SK-N-SH treated with all-trans-retinoic acid at 6 μM for 48 hours (cell line): ENCODE measurements around the gene TOMM5.

Experiments
- ATAC-seq: fragments of 200-7000 bp; cut with Tn5 transposase; 3 replicates; pipeline ENCODE4 v1.9.1; 2020; ENCODE audit warnings: mild to moderate bottlenecking, moderate library complexity
- BACH2 ChIP-seq: fragments of 250-450 bp; sonication (Bioruptor Pico); IDR thresholded peaks from 2 replicates; pipeline ENCODE4 v1.9.0; 2021; ENCODE audit warnings: mild to moderate bottlenecking, borderline replicate concordance
- CREB5 ChIP-seq: fragments of 250-450 bp; sonication (Bioruptor Pico); IDR thresholded peaks from 2 replicates; pipeline ENCODE4 v1.5.1; 2020; ENCODE audit warnings: low read depth, mild to moderate bottlenecking, moderate library complexity
- CSDC2 ChIP-seq: fragments of 250-450 bp; sonication (Bioruptor Pico); IDR thresholded peaks from 2 replicates; pipeline ENCODE4 v1.5.0; 2020; ENCODE audit warnings: mild to moderate bottlenecking, moderate library complexity
- CSRNP3 ChIP-seq: fragments of 250-450 bp; sonication (Bioruptor Pico); IDR thresholded peaks from 2 replicates; pipeline ENCODE4 v1.5.1; 2021; ENCODE audit warnings: mild to moderate bottlenecking, moderate library complexity
- ESRRG ChIP-seq: fragments of 250-450 bp; sonication (Bioruptor Pico); IDR thresholded peaks from 2 replicates; pipeline ENCODE4 v1.6.1; 2021; ENCODE audit warnings: mild to moderate bottlenecking
- OSR1 ChIP-seq: fragments of 250-450 bp; sonication (Bioruptor Pico); IDR thresholded peaks from 2 replicates; pipeline ENCODE4 v1.8.0; 2022; ENCODE audit warnings: moderate library complexity, mild to moderate bottlenecking, inconsistent platforms
- PATZ1 ChIP-seq: fragments of 250-450 bp; sonication (Bioruptor Pico); IDR thresholded peaks from 2 replicates; pipeline ENCODE4 v1.8.0; 2020; ENCODE audit warnings: mild to moderate bottlenecking, moderate library complexity, borderline replicate concordance
- POU6F1 ChIP-seq: fragments of 250-450 bp; sonication (Bioruptor Pico); IDR thresholded peaks from 2 replicates; pipeline ENCODE4 v1.8.0; 2021; ENCODE audit warnings: low read depth, mild to moderate bottlenecking, moderate library complexity, borderline replicate concordance
- PPARA ChIP-seq: fragments of 250-450 bp; sonication (Bioruptor Pico); IDR thresholded peaks from 2 replicates; pipeline ENCODE4 v1.5.0; 2020; ENCODE audit warnings: mild to moderate bottlenecking, borderline replicate concordance
- RARB ChIP-seq: fragments of 250-450 bp; sonication (Bioruptor Pico); IDR thresholded peaks from 2 replicates; pipeline ENCODE4 v1.8.0; 2021; ENCODE audit warnings: mild to moderate bottlenecking, moderate library complexity
- SNAI2 ChIP-seq: fragments of 250-450 bp; sonication (Bioruptor Pico); IDR thresholded peaks from 2 replicates; pipeline ENCODE4 v1.5.0; 2020; ENCODE audit warnings: mild to moderate bottlenecking, moderate library complexity
- TCF4 ChIP-seq: fragments of 250-450 bp; sonication (Bioruptor Pico); IDR thresholded peaks from 2 replicates; pipeline ENCODE4 v1.8.0; 2021; ENCODE audit warnings: mild to moderate bottlenecking, moderate library complexity, borderline replicate concordance
- TOX ChIP-seq: fragments of 250-450 bp; sonication (Bioruptor Pico); IDR thresholded peaks from 2 replicates; pipeline ENCODE4 v1.8.0; 2021; ENCODE audit warnings: mild to moderate bottlenecking, moderate library complexity, borderline replicate concordance
- TSHZ2 ChIP-seq: fragments of 250-450 bp; sonication (Bioruptor Pico); IDR thresholded peaks from 2 replicates; pipeline ENCODE4 v1.5.0; 2020; ENCODE audit warnings: mild to moderate bottlenecking, moderate library complexity
- ZC3H10 ChIP-seq: fragments of 250-450 bp; sonication (Bioruptor Pico); IDR thresholded peaks from 2 replicates; pipeline ENCODE4 v1.5.1; 2021; ENCODE audit warnings: mild to moderate bottlenecking, moderate library complexity
- ZFP30 ChIP-seq: fragments of 450-650 bp; formaldehyde crosslinking; IDR thresholded peaks from 2 replicates; pipeline ENCODE4 v1.5.0; 2022; ENCODE audit warnings: mild to moderate bottlenecking, moderate library complexity
- ZNF565 ChIP-seq: fragments of 450-650 bp; formaldehyde crosslinking; conservative IDR thresholded peaks from 2 replicates; pipeline ENCODE4 v1.5.0; 2020; ENCODE audit warnings: low read depth, mild to moderate bottlenecking, moderate library complexity
- ZNF8 ChIP-seq: fragments of 450-650 bp; formaldehyde crosslinking; IDR thresholded peaks from 2 replicates; pipeline ENCODE4 v1.5.0; 2020; ENCODE audit warnings: mild to moderate bottlenecking, moderate library complexity

TOMM5 gene

GRCh38 chr9:37561682-37562081 lies 30.7 kb downstream of the TOMM5 start:
- no peak for ATAC-seq
- TF ChIP-seq PATZ1 (no peak), CSDC2 (CRISPR knock-in tag) (no peak), ZC3H10 (no peak)

- no peak for TF ChIP-seq POU6F1 (CRISPR knock-in tag)
- TF ChIP-seq ZNF565 (CRISPR knock-in tag) = no peak
- TF ChIP-seq RARB (CRISPR knock-in tag) = no peak
- no peak for TF ChIP-seq TOX
- no peak for TF ChIP-seq PPARA (CRISPR knock-in tag)
- TF ChIP-seq CREB5 (CRISPR knock-in tag) = no peak
- no peak for TF ChIP-seq ZFP30 (CRISPR knock-in tag)
- no peak for TF ChIP-seq CSRNP3
- no peak for TF ChIP-seq ZC3H10
- no peak for TF ChIP-seq SNAI2 (CRISPR knock-in tag)
- TF ChIP-seq TSHZ2 = no peak
- no peak for TF ChIP-seq BACH2
- no peak for TF ChIP-seq ESRRG (CRISPR knock-in tag)
- no peak for ATAC-seq
Observed at GRCh38 chr9:37559855-37560592, 32.4 kb downstream of the TOMM5 start.

GRCh38 chr9:37559125-37559524 lies 33.3 kb downstream of the TOMM5 start:
- TF ChIP-seq ZNF8 (CRISPR knock-in tag) (no peak), BACH2 (no peak), POU6F1 (CRISPR knock-in tag) (no peak), OSR1 (no peak), CSDC2 (CRISPR knock-in tag) (no peak), TCF4 (CRISPR knock-in tag) (no peak), PPARA (CRISPR knock-in tag) (no peak)
- ATAC-seq = no peak
